GM12864 (cell line): ENCODE data around the gene PRX.

ENCODE experiments used
- DNase-seq: peaks from one replicate; pipeline ENCODE4 v3.0.0-alpha.2; 2011; ENCODE audit warnings: low read depth
- H3K4me3 ChIP-seq: 2 replicates; pipeline ENCODE4 v1.5.1; 2011; ENCODE audit warnings: mild to moderate bottlenecking, low read depth, low read length, control low read depth
- CTCF ChIP-seq: IDR thresholded peaks from 2 replicates; pipeline ENCODE4 v1.5.1; 2011; ENCODE audit warnings: low read depth, mild to moderate bottlenecking, moderate library complexity, low read length, control low read depth, inconsistent platforms; ENCODE audit errors: missing control alignments

Gene PRX

DNA sequence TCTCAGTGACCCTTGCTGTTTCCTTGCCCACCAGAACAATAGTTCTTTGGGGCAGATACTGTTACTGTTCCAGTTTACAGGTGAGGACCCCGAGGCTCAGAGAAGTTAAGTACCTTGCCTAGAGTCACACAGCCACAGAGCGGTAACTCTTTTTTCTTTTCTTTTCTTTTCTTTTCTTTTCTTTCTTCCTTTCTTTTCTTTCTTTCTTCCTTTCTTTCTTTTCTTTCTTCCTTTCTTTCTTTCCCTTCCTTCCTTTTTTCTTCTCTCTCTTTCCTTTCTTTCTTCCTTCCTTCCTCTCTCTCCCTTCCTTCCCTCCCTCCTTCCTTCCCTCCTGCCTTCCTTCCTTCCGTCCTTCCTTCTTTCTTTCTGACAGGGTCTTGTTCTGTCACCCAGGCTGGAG lies 4.9 kb upstream of the PRX start:
- no peak for TF ChIP-seq CTCF
- DNase-seq: no peak

GRCh38 chr19:40417643-40417981 lies 4.4 kb upstream of the PRX start:
- no peak for TF ChIP-seq CTCF
- DNase-seq: no peak
- H3K4me3 ChIP-seq: no peak overlapping the region

More for the DNA sequence above, 4.9 kb upstream of the PRX start:
- no peak overlapping the region for H3K4me3 ChIP-seq

- DNase-seq: peak; percentile 55
- TF ChIP-seq CTCF: no peak
- H3K4me3 ChIP-seq: no peak overlapping the region
These were observed 3.9 kb upstream of the PRX start for GRCh38 chr19:40416918-40417642.

DNA sequence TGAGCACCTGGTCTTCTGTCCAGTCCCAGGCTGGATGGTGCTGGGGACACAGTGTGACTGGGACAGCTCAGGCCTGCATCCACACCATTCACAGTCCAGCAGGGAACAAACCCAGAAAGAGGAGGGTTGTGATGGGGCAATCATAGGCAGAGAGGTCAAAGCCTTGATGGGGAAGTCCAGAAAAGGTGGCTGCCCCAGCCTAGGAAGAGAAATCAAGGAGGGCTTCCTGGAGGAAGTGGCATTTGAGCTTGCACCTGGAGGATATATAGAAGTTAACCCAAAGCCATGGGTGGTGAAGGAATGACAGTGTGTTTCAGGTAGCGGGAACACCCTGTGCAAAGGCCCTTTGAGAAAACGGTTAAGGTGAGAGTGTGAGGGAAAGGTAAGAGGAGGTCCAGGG lies 2.6 kb upstream of the PRX start:
- DNase-seq: no peak
- H3K4me3 ChIP-seq: no peak overlapping the region
- TF ChIP-seq CTCF: no peak

DNA sequence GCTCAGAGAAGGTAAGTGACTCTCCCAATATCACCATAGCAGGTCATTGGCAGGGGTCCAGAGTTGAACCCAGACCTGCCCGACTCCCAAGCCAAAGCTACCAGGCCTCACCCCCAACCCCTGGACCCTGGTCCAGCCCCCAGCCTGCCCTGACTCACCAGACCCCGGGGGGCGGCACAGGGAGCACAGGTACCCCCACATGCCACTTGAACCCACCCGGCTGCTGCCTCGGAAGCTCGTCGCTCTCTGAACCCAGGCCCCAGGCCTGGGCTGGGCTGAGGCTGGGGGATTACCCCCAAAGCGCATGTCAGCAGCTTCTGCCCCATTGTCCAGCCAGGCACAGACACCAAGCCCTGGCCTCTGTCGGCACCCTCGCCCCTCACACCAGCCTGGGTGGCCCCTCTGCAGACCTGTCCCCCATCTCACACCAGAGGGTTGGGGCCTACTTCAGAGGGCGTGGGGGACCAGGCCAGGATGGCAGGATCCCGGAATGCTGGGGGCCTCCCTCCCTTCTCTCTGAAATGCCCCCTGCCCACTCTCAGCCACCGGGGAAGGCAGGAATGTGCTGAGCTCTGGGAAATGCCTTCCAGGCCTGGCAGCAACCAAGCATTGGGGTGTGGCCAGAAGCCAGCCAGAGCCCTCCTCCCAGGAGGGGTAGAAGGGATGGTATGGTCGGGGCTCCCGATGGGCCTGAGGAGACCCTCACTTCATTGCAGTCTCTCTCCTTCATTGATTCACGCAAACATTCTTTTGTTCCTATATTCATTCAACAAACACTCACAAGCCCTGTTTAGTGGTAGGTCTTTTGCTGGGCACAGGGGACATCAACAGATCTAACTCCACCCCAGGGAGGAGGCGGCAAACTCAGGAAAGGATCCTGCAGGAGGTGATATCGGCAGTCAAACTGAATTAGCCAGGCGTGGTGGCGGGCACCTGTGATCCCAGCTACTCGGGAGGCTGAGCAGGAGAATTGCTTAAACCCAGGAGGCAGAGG lies 1.7 kb upstream of the PRX start:
- H3K4me3 ChIP-seq: no peak overlapping the region
- no peak for DNase-seq
- TF ChIP-seq CTCF: no peak

DNA sequence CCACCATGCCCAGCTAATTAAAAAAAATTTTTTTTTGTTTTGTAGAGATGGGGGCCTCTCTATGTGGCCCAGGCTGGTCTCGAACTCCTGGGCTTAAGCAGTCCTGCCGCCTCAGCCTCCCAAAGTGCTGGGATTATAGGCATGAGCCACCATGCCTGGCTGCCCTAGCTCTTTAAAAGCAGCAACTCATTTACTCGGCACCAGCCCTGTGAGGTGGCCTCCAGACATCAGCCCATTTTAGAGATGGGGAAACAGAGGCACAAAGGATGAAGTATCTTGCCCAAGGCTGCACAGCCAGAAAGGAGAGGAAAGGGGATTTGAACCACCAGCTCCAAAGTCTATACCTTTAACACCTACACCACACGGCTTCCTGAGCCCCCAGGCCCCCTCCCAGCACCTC lies 312 bp downstream of the PRX start:
- no peak overlapping the region for H3K4me3 ChIP-seq
- no peak for TF ChIP-seq CTCF
- no peak for DNase-seq
